Vagina (tissue), 2 donors: ENCODE measurements around the gene CABP5. TPM values are rescaled to one million over a fixed set of nuclear protein-coding genes. Genes with fewer than 3 reads are reported as not detected.
A peak's percentile ranks its signal among the peaks of the same experiment; 100 is the strongest.

Source experiments
- DNase-seq, 2 donors: peaks; one replicate each; pipeline ENCODE4 v3.0.0-alpha.2; 2017; ENCODE audit errors: extremely low spot score in 2 of 2
- H3K27ac ChIP-seq: fragments of 200-600 bp; sonication (generic); one replicate; pipeline ENCODE4 v1.5.1; 2019
- H3K27me3 ChIP-seq: fragments of 200-600 bp; sonication (generic); one replicate; pipeline ENCODE4 v1.5.1; 2019
- H3K36me3 ChIP-seq, 2 donors: fragments of 200-600 bp; sonication (generic); one replicate each; pipeline ENCODE4 v1.5.1; 2017 to 2019
- H3K4me1 ChIP-seq: fragments of 200-600 bp; sonication (generic); one replicate; pipeline ENCODE4 v1.5.1; 2019
- H3K4me3 ChIP-seq, 2 donors: fragments of 200-600 bp; sonication (generic); 1 replicate in 1 of 2; 2 replicates in 1 of 2; pipeline ENCODE4 v1.5.1; 2016 to 2019
- H3K9me3 ChIP-seq: fragments of 200-600 bp; sonication (generic); one replicate; pipeline ENCODE4 v1.5.1; 2019
- CTCF ChIP-seq, 3 experiments: fragments of 450-650 bp in 2 of 3; fragments of 200-600 bp in 1 of 3; sonication (generic) in 1 of 3; IDR thresholded peaks; one replicate each; pipeline ENCODE4 v1.5.1; 2017 to 2019; ENCODE audit warnings: antibody characterized with exemption in 3 of 3, mild to moderate bottlenecking in 2 of 3, moderate library complexity in 2 of 3
- POLR2A ChIP-seq, 2 donors: fragments of 450-650 bp; IDR thresholded peaks; one replicate each; pipeline ENCODE4 v1.6.1; 2017; ENCODE audit warnings: antibody characterized with exemption in 2 of 2, mild to moderate bottlenecking in 2 of 2, moderate library complexity in 2 of 2
- POLR2AphosphoS5 ChIP-seq, 2 donors: sonication (generic); formaldehyde crosslinking; IDR thresholded peaks; one replicate each; pipeline ENCODE4 v1.9.0; 2017; ENCODE audit warnings: antibody characterized with exemption in 2 of 2, mild to moderate bottlenecking in 2 of 2, low read depth in 1 of 2; ENCODE audit not compliant: insufficient read depth in 1 of 2
- intact Hi-C: fragments of 100-400 bp; cut with DNase I; formaldehyde crosslinking; loops from one replicate; pipeline ENCODE4 v1.15.1; 2023
- total RNA-seq: library from RNA; depleted of rRNA; stranded (reverse); fragments of >200 nt; gene quantifications from one replicate; pipeline ENCODE4 v1.2.3, GENCODE V29; 2016

CABP5 gene
- total RNA-seq, 1 donor from 2014 or later = not detected

- intact Hi-C loops = no loop called here
- Histone ChIP-seq H3K4me1 (no peaks in the 10 kb centered on the region), H3K9me3 (no peaks in the 10 kb centered on the region), H3K36me3 (no peaks in the 10 kb centered on the region), H3K27ac (no peak overlapping the region), H3K4me3 (no peak overlapping the region), H3K27me3 (no peaks in the 10 kb centered on the region)
- TF ChIP-seq POLR2AphosphoS5 (IDR thresholded peaks at IDR 0.05; ENCODE audit: insufficient read depth in 1 of 2, low read depth in 1 of 2) (no peak), CTCF (IDR thresholded peaks at IDR 0.05) (no peak), POLR2A (IDR thresholded peaks at IDR 0.05) (no peak)
- DNase-seq = no peak
Observed at GRCh38 chr19:48020686-48021085, 23.2 kb downstream of the CABP5 start.

GRCh38 chr19:48010932-48011758 lies 32.7 kb downstream of the CABP5 start:
- DNase-seq = no peak
- TF ChIP-seq POLR2A (IDR thresholded peaks at IDR 0.05) (no peak), CTCF (IDR thresholded peaks at IDR 0.05) (no peak), POLR2AphosphoS5 (IDR thresholded peaks at IDR 0.05; ENCODE audit: insufficient read depth in 1 of 2, low read depth in 1 of 2) (no peak)
- no peaks in the 10 kb centered on the region for H3K27me3 ChIP-seq
- no peaks in the 10 kb centered on the region for H3K4me1 ChIP-seq
- no peak overlapping the region for H3K27ac ChIP-seq
- H3K36me3 ChIP-seq = no peaks in the 10 kb centered on the region
- no peaks in the 10 kb centered on the region for H3K9me3 ChIP-seq
- H3K4me3 ChIP-seq = no peak overlapping the region
- intact Hi-C loops = no loop called here

GRCh38 chr19:48006762-48007161 lies 37.1 kb downstream of the CABP5 start:
- intact Hi-C loops = no loop called here
- no peak for DNase-seq
- Histone ChIP-seq H3K36me3 (no peaks in the 10 kb centered on the region), H3K27me3 (no peaks in the 10 kb centered on the region), H3K4me3 (no peak overlapping the region), H3K9me3 (no peaks in the 10 kb centered on the region), H3K27ac (no peak overlapping the region), H3K4me1 (no peaks in the 10 kb centered on the region)
- TF ChIP-seq POLR2A (IDR thresholded peaks at IDR 0.05) (no peak), CTCF (IDR thresholded peaks at IDR 0.05) (no peak), POLR2AphosphoS5 (IDR thresholded peaks at IDR 0.05; ENCODE audit: insufficient read depth in 1 of 2, low read depth in 1 of 2) (no peak)

GRCh38 chr19:48004236-48004635 lies 39.6 kb downstream of the CABP5 start:
- no peak for TF ChIP-seq CTCF (IDR thresholded peaks at IDR 0.05)
- TF ChIP-seq POLR2A (IDR thresholded peaks at IDR 0.05) = no peak
- no peak for TF ChIP-seq POLR2AphosphoS5 (IDR thresholded peaks at IDR 0.05; ENCODE audit: insufficient read depth in 1 of 2, low read depth in 1 of 2)
- no peak overlapping the region for H3K4me3 ChIP-seq
- H3K4me1 ChIP-seq = no peaks in the 10 kb centered on the region
- no peaks in the 10 kb centered on the region for H3K9me3 ChIP-seq
- H3K36me3 ChIP-seq = no peaks in the 10 kb centered on the region
- DNase-seq = peak in 1 of 2 donors; percentile 77
- H3K27ac ChIP-seq = no peak overlapping the region
- H3K27me3 ChIP-seq = no peaks in the 10 kb centered on the region
- intact Hi-C loops = no loop called here

GRCh38 chr19:48000846-48001245 lies 43.0 kb downstream of the CABP5 start:
- H3K27ac ChIP-seq = no peak overlapping the region
- TF ChIP-seq POLR2A (IDR thresholded peaks at IDR 0.05) = no peak
- no peak for TF ChIP-seq POLR2AphosphoS5 (IDR thresholded peaks at IDR 0.05; ENCODE audit: insufficient read depth in 1 of 2, low read depth in 1 of 2)
- no peak for TF ChIP-seq CTCF (IDR thresholded peaks at IDR 0.05)
- H3K9me3 ChIP-seq = no peaks in the 10 kb centered on the region
- H3K27me3 ChIP-seq = no peaks in the 10 kb centered on the region
- H3K4me1 ChIP-seq = no peaks in the 10 kb centered on the region
- no peak for DNase-seq
- intact Hi-C loops = no loop called here
- no peaks in the 10 kb centered on the region for H3K36me3 ChIP-seq
- no peak overlapping the region for H3K4me3 ChIP-seq
